HFF-Myc (cell line): ENCODE data around the gene EVX2.

Source experiments
- DNase-seq: peaks from one replicate; pipeline ENCODE4 v3.0.0-alpha.2; 2011; ENCODE audit warnings: low read depth; ENCODE audit errors: extremely low read depth
- H3K4me3 ChIP-seq: replicated peaks from 2 replicates; pipeline ENCODE4 v1.5.1; 2011; ENCODE audit warnings: low read depth, mild to moderate bottlenecking, control low read depth, low read length
- CTCF ChIP-seq: IDR thresholded peaks from 2 replicates; pipeline ENCODE4 v1.5.1; 2012; ENCODE audit warnings: mild to moderate bottlenecking, low read depth, low read length, control low read depth; ENCODE audit errors: missing control alignments

Gene EVX2

GRCh38 chr2:176111309-176111663, 27.5 kb upstream of the EVX2 start:
- TF ChIP-seq CTCF = peak; percentile 12
- H3K4me3 ChIP-seq = no peak overlapping the region
- no peak for DNase-seq

DNA sequence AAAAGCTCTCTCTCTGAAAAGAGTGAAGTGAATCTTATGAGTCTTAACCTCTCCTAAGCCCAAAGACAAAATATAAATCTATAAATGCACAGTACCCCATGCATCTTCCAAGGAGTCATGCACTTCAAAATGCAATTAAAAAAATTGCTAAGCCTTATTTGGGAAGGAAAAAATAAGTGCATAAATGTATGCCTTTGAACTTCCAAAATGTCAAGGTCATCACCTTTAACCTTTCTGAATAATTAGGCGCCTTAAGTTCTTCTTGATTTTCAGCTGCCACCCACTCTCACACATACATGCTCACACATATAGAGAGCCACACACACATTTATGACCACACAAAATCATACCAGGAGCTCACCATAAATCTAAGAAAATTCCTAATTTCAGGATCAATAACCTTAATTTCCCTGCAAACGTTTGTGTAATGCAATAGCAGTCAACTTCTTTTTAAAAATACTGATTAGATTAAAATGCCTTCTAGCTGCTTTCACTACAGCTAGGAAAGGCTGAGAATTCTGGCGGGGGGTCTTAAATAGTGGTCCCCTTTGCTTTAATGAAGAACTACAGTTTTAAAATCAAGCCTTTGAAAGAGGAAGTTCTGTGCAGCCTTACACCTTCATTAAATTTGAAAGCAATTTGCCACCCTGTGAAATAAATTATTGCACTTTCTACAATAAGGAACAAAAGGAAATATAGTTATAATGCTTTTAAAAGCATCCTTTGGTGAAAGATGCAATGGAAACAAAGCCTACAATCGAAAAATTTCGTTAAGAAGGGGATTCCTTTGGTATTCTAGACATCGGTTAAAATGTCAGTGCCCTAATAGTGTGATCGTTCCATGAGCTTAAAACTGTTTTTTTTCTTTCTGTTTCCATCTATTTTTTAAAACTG, 26.9 kb upstream of the EVX2 start:
- no peak for DNase-seq
- H3K4me3 ChIP-seq = no peak overlapping the region
- TF ChIP-seq CTCF = no peak

DNA sequence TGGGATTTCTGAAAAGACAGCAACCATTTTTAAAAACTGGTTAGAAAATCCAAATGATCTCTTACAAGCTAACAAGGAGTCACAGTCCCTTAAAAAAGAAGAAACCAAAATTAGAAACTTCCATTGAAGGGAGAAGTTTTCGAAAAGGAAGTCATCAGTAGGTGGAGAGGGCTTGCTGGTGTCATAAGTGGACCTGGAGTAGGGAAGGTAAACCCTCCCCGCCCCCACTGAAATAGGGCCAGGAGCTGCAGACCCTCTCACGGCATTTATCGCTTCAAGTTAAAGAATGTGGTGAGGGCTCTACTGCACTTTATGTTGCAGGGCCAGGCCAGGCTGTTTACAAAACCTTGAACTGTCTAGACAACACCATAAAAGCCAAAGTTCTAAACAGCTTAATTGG, 26.2 kb upstream of the EVX2 start:
- no peak for DNase-seq

DNA sequence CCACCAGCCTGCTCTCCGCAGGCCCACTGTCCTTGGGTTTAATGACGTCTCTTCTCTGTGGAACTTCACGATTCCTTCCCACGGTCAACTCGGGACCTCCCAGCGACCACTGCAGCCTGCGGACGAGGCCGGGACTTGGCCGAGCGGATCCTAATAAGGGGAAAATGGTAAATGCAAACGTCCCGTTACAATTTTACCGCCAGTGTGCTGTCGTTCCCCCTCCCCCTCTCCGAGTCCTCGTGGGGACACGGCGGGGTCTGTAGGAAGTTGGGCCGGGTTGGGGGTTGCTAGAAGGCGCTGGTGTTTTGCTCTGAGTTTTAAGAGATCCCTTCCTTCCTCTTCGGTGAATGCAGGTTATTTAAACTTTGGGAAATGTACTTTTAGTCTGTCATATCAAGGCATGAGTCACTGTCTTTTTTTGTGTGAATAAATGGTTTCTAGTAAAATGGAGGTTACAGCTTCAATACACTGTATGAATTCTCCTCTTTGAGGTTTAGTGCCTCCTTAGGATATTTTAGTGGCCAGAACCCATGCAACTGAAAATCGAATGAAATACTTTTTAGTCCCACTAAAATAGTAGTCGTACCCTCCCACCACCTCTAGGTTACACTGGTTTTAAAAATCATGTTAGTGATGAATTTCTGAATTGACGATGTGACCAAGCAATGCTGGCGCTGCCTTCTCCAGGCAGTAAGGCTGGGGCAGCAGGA, 25.6 kb upstream of the EVX2 start:
- no peak for DNase-seq
- no peak for TF ChIP-seq CTCF
- H3K4me3 ChIP-seq = no peak overlapping the region

More for the DNA sequence above, 26.2 kb upstream of the EVX2 start:
- no peak overlapping the region for H3K4me3 ChIP-seq
- TF ChIP-seq CTCF = no peak

- TF ChIP-seq CTCF = no peak
- H3K4me3 ChIP-seq = no peak overlapping the region
- no peak for DNase-seq
Measured at GRCh38 chr2:176107731-176108181, 24.0 kb upstream of the EVX2 start.

DNA sequence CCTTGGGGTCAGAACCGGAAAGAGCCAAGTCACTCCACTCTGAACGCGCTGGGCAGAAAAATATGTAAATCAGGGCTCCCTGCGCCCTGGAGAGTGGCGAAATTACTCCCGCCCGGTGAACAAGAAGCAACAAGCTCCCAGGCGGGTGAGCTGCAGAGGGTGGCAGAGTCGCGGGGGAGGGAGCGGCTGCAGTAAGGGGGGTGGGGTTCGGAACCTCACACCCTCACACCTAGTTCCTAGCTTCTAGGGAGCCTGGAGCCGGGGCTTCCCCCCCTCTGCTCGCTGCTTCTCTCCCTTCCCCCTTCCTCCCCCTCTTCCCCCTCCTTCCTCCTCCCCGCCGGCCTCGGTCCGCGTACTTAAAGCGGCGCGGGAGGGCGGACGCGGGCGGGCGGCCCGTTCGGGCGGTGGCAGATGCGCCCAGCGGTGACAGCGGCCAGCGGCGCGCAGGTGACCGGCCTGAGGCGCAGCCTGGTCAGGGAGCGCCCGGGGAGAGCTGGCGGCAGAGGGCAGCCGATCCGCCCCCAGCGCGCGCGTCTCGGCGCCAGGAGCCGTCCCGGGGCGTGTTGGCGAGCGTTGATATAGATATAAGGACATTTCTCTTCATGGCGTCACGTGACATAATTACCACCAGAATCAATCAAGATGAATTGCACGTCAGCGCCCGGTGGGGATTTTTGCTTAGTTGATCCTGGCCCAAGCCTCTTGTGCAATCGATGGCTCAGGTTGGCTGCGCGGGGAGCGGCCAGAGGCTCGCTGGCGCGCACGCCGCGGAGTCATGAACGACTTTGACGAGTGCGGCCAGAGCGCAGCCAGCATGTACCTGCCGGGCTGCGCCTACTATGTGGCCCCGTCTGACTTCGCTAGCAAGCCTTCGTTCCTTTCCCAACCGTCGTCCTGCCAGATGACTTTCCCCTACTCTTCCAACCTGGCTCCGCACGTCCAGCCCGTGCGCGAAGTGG, 23.1 kb upstream of the EVX2 start, which contains the start of gene HOXD11:
Gene HOXD11 (plus strand): TSS at position 700 of the 959 bp plus-strand sequence. CDS start 76 bp downstream, at position 776.
- H3K4me3 ChIP-seq = peak within 1 kb of the TSS; percentile 28
- TF ChIP-seq CTCF = no peak
- no peak for DNase-seq
